OCI-LY3 (cell line): ENCODE data around the gene SFXN3.

Source experiments
- H2AFZ ChIP-seq: fragments of 200-600, 300-600 bp; shearing (Covaris generic); 2 replicates; pipeline ENCODE4 v1.6.0; 2014; ENCODE audit warnings: antibody characterized with exemption, low read depth, low read length
- H3K27ac ChIP-seq: fragments of 200-600, 300-600 bp; sonication (generic); 2 replicates; pipeline ENCODE4 v1.5.1; 2014; ENCODE audit warnings: mild to moderate bottlenecking, low read length, moderate library complexity, mixed read lengths
- H3K27me3 ChIP-seq: fragments of 200-600, 300-600 bp; sonication (generic); 2 replicates; pipeline ENCODE4 v1.6.1; 2014; ENCODE audit warnings: low read depth, low read length, mixed read lengths
- H3K36me3 ChIP-seq: fragments of 200-600, 300-600 bp; sonication (generic); replicated peaks from 2 replicates; pipeline ENCODE3; 2014; ENCODE audit warnings: low read depth, low read length, mixed read lengths
- H3K4me1 ChIP-seq: fragments of 300-600, 200-600 bp; sonication (generic); 2 replicates; pipeline ENCODE4 v1.6.1; 2014; ENCODE audit warnings: low read length, mixed read lengths
- H3K4me2 ChIP-seq: fragments of 200-600, 300-600 bp; sonication (generic); 2 replicates; pipeline ENCODE4 v1.6.1; 2014; ENCODE audit warnings: low read length, mixed read lengths
- H3K4me3 ChIP-seq: fragments of 300-600, 200-600 bp; sonication (generic); 2 replicates; pipeline ENCODE4 v1.5.1; 2014; ENCODE audit warnings: antibody characterized with exemption, mild to moderate bottlenecking, low read length, moderate library complexity
- H3K79me2 ChIP-seq: fragments of 300-600, 200-600 bp; shearing (Covaris generic); 2 replicates; pipeline ENCODE4 v1.6.1; 2014; ENCODE audit warnings: mild to moderate bottlenecking, low read length, mixed read lengths
- H3K9ac ChIP-seq: fragments of 300-600, 200-600 bp; shearing (Covaris generic); 2 replicates; pipeline ENCODE4 v1.6.0; 2014; ENCODE audit warnings: mild to moderate bottlenecking, low read length, moderate library complexity
- H3K9me3 ChIP-seq: fragments of 200-600, 300-600 bp; shearing (Covaris generic); 2 replicates; pipeline ENCODE4 v1.6.1; 2014; ENCODE audit warnings: low read length, mixed read lengths; ENCODE audit not compliant: insufficient read depth
- H4K20me1 ChIP-seq: fragments of 200-600, 300-600 bp; sonication (generic); 2 replicates; pipeline ENCODE4 v1.6.1; 2016; ENCODE audit warnings: low read length, mixed read lengths; ENCODE audit not compliant: insufficient read depth
- CTCF ChIP-seq: fragments of 200-600, 300-600 bp; sonication (generic); IDR thresholded peaks from 2 replicates; pipeline ENCODE4 v1.5.1; 2014; ENCODE audit warnings: antibody characterized with exemption, low read length, low read depth
- EZH2phosphoT487 ChIP-seq: fragments of 200-600 bp; shearing (Covaris generic); IDR thresholded peaks from 2 replicates; pipeline ENCODE4 v1.6.1; 2018; ENCODE audit warnings: antibody characterized with exemption, mixed run types, low read depth

The SFXN3 gene

GRCh38 chr10:101063050-101063525 lies 32.1 kb downstream of the SFXN3 start:
- no peak overlapping the region for H2AFZ ChIP-seq
- H3K27me3 ChIP-seq = no peaks in the 10 kb centered on the region; the same call in 1 of the 2 replicates
- no peaks in the 10 kb centered on the region; the same call in 1 of the 2 replicates for H4K20me1 ChIP-seq
- no peak overlapping the region; the same call in 1 of the 2 replicates for H3K4me3 ChIP-seq
- H3K36me3 ChIP-seq = no peaks in the 10 kb centered on the region
- H3K9me3 ChIP-seq = no peaks in the 10 kb centered on the region
- peak overlapping the region; percentile 30 for H3K4me2 ChIP-seq
- peaks cover 11% of the 10 kb centered on the region for H3K79me2 ChIP-seq
- no peak overlapping the region for H3K9ac ChIP-seq
- TF ChIP-seq CTCF (no peak), EZH2phosphoT487 (no peak)
- no peak overlapping the region for H3K27ac ChIP-seq
- H3K4me1 ChIP-seq = peaks cover 36% of the 10 kb centered on the region

DNA sequence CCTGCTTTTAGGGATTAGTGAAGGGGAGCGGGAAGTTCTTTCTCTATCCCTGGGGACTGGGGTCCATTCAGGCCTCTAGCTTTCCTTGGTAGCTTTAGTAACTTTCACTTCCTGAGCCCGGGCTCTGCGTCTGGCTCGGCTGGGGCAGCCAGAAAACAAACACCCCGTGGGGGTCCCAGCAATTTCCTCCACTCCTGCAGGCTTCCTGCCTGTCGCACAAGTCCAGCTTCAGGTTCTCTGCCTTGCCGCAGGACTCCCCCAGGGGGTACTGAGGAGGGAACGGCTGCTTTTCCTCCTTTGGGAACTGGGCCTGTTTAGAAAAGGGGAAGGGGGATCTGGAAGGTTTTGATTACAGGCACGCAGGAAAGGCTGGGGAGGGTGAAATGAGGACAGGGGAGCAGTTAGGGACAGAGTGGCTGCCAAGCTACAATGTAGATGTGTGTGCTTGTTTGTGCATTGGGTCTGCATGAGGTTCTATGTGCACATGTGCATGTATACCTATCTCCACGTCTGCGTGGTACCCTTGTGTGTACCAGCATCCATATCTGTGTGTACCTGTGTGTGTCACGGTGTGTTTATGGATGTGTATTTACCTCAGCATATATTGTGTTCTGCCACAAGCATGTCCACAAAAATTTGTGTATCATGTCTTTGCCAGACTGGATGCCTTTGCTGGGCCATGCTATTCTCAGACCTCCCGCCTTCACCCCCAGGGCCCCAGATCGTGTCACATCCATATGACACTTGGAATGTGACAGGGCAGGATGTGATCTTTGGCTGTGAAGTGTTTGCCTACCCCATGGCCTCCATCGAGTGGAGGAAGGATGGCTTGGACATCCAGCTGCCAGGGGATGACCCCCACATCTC lies 32.7 kb downstream of the SFXN3 start:
- Histone ChIP-seq H3K4me2 (peak overlapping the region; percentile 30), H3K27me3 (no peaks in the 10 kb centered on the region; the same call in 1 of the 2 replicates), H2AFZ (no peak overlapping the region), H3K4me3 (peak overlapping the region; percentile 16; the same call in 1 of the 2 replicates), H4K20me1 (no peaks in the 10 kb centered on the region; the same call in 1 of the 2 replicates), H3K9ac (no peak overlapping the region), H3K4me1 (peaks cover 36% of the 10 kb centered on the region), H3K27ac (no peak overlapping the region), H3K79me2 (peaks cover 11% of the 10 kb centered on the region), H3K36me3 (no peaks in the 10 kb centered on the region), H3K9me3 (no peaks in the 10 kb centered on the region)
- no peak for TF ChIP-seq EZH2phosphoT487
- no peak for TF ChIP-seq CTCF

- peaks cover 8% of the 10 kb centered on the region for H3K79me2 ChIP-seq
- no peaks in the 10 kb centered on the region; the same call in 1 of the 2 replicates for H3K27me3 ChIP-seq
- no peak overlapping the region for H3K27ac ChIP-seq
Measured at GRCh38 chr10:101064415-101065030, 33.5 kb downstream of the SFXN3 start.

More at GRCh38 chr10:101064415-101065030, 33.5 kb downstream of the SFXN3 start:
- Histone ChIP-seq H3K4me3 (no peak overlapping the region), H3K36me3 (no peaks in the 10 kb centered on the region), H3K9ac (no peak overlapping the region), H3K4me2 (no peak overlapping the region), H3K4me1 (peaks cover 33% of the 10 kb centered on the region), H2AFZ (no peak overlapping the region), H4K20me1 (no peaks in the 10 kb centered on the region; the same call in 1 of the 2 replicates), H3K9me3 (no peaks in the 10 kb centered on the region)
- TF ChIP-seq CTCF = no peak
